Prostate gland (tissue), 2 donors: ENCODE results near the gene BMP7.

ENCODE experiments used
- CTCF ChIP-seq, 4 experiments: fragments of 200-600 bp in 2 of 4; fragments of 450-650 bp in 2 of 4; sonication (generic) in 2 of 4; IDR thresholded peaks; 1 replicate in 3 of 4; 2 replicates in 1 of 4; pipeline ENCODE4 v1.5.1; 2016 to 2019; ENCODE audit warnings: antibody characterized with exemption in 4 of 4, mild to moderate bottlenecking in 2 of 4, moderate library complexity in 2 of 4
- POLR2AphosphoS5 ChIP-seq: sonication (generic); formaldehyde crosslinking; IDR thresholded peaks from one replicate; pipeline ENCODE4 v1.6.1; 2017; ENCODE audit warnings: antibody characterized with exemption

GRCh38 chr20:57215826-57216471 is 50.5 kb downstream of the BMP7 start:
- TF ChIP-seq CTCF (IDR thresholded peaks at IDR 0.05) (no peak), POLR2AphosphoS5 (no peak)
